Measurements from ENCODE around the gene AGPAT1. TPM values are rescaled to one million over a fixed set of nuclear protein-coding genes. Genes with fewer than 3 reads are reported as not detected.

AGPAT1 gene
- total and polyA plus RNA-seq, 2 experiments from 2014 or later = 69.6 to 128 TPM

GRCh38 chr6:32203426-32204267 is 27.8 kb upstream of the AGPAT1 start:
- no peak overlapping the region for H3K4me3 ChIP-seq
- no peak for DNase-seq (ENCODE audit: low read depth in 1 of 2, low spot score in 1 of 2)
- H3K27ac ChIP-seq = no peak overlapping the region
- no peaks in the 10 kb centered on the region for H3K36me3 ChIP-seq
- no peaks in the 10 kb centered on the region for H3K27me3 ChIP-seq
- no peaks in the 10 kb centered on the region for H3K4me1 ChIP-seq (ENCODE audit: low read depth)
- no peak for TF ChIP-seq CTCF (IDR thresholded peaks at IDR 0.05; ENCODE audit: low read depth, low read length)
- no peaks in the 10 kb centered on the region for H3K9me3 ChIP-seq (ENCODE audit: low read depth)

GRCh38 chr6:32202186-32202585 is 26.3 kb upstream of the AGPAT1 start:
- no peak for DNase-seq (ENCODE audit: low read depth in 1 of 2, low spot score in 1 of 2)
- no peaks in the 10 kb centered on the region for H3K4me1 ChIP-seq (ENCODE audit: low read depth)
- no peak overlapping the region for H3K27ac ChIP-seq
- no peaks in the 10 kb centered on the region for H3K9me3 ChIP-seq (ENCODE audit: low read depth)
- no peak overlapping the region for H3K4me3 ChIP-seq
- no peaks in the 10 kb centered on the region for H3K27me3 ChIP-seq
- H3K36me3 ChIP-seq = no peaks in the 10 kb centered on the region
- TF ChIP-seq CTCF (IDR thresholded peaks at IDR 0.05; ENCODE audit: low read depth, low read length) = no peak

- no peak overlapping the region for H3K4me3 ChIP-seq
- TF ChIP-seq CTCF (IDR thresholded peaks at IDR 0.05; ENCODE audit: low read depth, low read length) = no peak
- H3K4me1 ChIP-seq (ENCODE audit: low read depth) = no peaks in the 10 kb centered on the region
- H3K27me3 ChIP-seq = no peaks in the 10 kb centered on the region
- DNase-seq (ENCODE audit: low read depth in 1 of 2, low spot score in 1 of 2) = no peak
- H3K36me3 ChIP-seq = no peaks in the 10 kb centered on the region
- no peaks in the 10 kb centered on the region for H3K9me3 ChIP-seq (ENCODE audit: low read depth)
- H3K27ac ChIP-seq = no peak overlapping the region
Measured at GRCh38 chr6:32200711-32201475, 25.0 kb upstream of the AGPAT1 start.

- DNase-seq (ENCODE audit: low read depth in 1 of 2, low spot score in 1 of 2) = no peak
Measured at GRCh38 chr6:32198866-32199265, 23.0 kb upstream of the AGPAT1 start.

GRCh38 chr6:32198345-32198696 is 22.4 kb upstream of the AGPAT1 start:
- Histone ChIP-seq H3K4me1 (ENCODE audit: low read depth) (no peaks in the 10 kb centered on the region), H3K4me3 (no peak overlapping the region), H3K27ac (no peak overlapping the region), H3K9me3 (ENCODE audit: low read depth) (no peaks in the 10 kb centered on the region), H3K36me3 (no peaks in the 10 kb centered on the region), H3K27me3 (no peaks in the 10 kb centered on the region)
- no peak for TF ChIP-seq CTCF (IDR thresholded peaks at IDR 0.05; ENCODE audit: low read depth, low read length)
- no peak for DNase-seq (ENCODE audit: low read depth in 1 of 2, low spot score in 1 of 2)

More at GRCh38 chr6:32198866-32199265, 23.0 kb upstream of the AGPAT1 start:
- no peaks in the 10 kb centered on the region for H3K36me3 ChIP-seq
- no peak for TF ChIP-seq CTCF (IDR thresholded peaks at IDR 0.05; ENCODE audit: low read depth, low read length)
- H3K27me3 ChIP-seq = no peaks in the 10 kb centered on the region
- H3K9me3 ChIP-seq (ENCODE audit: low read depth) = no peaks in the 10 kb centered on the region
- no peak overlapping the region for H3K4me3 ChIP-seq
- H3K27ac ChIP-seq = no peak overlapping the region
- H3K4me1 ChIP-seq (ENCODE audit: low read depth) = no peaks in the 10 kb centered on the region

Measured in cardiac muscle cell (in vitro differentiated cells and primary cell).